PFSK-1 (cell line): ENCODE results near the gene PPP1R10.

Experiments used
- FOXP2 ChIP-seq: optimal IDR thresholded peaks from 2 replicates; pipeline ENCODE3; 2011; ENCODE audit warnings: borderline replicate concordance, control low read depth, inconsistent platforms; ENCODE audit not compliant: insufficient read depth; ENCODE audit errors: extremely low read length, extremely low read depth
- POLR2AphosphoS5 ChIP-seq: IDR thresholded peaks from 2 replicates; pipeline ENCODE4 v1.6.1; 2012; ENCODE audit warnings: low read depth, mild to moderate bottlenecking, control low read depth, low read length, moderate library complexity
- SIN3A ChIP-seq: IDR thresholded peaks from 2 replicates; pipeline ENCODE4 v1.6.1; 2012; ENCODE audit warnings: mild to moderate bottlenecking, low read length, moderate library complexity, borderline replicate concordance; ENCODE audit not compliant: insufficient read depth
- TAF1 ChIP-seq: IDR thresholded peaks from 2 replicates; pipeline ENCODE4 v1.6.1; 2012; ENCODE audit warnings: low read length, control low read depth, borderline replicate concordance; ENCODE audit not compliant: insufficient read depth
- TF ChIP-seq, protein P1 (sequence below), 2 experiments: IDR thresholded peaks; 2 replicates each; pipeline versions ENCODE4 v1.6.1 to v1.8.0; 2011 to 2012; ENCODE audit warnings: low read depth in 2 of 2, low read length in 2 of 2, control low read depth in 1 of 2, inconsistent platforms in 1 of 2, mild to moderate bottlenecking in 1 of 2, moderate library complexity in 1 of 2; ENCODE audit not compliant: insufficient read depth in 1 of 2

GRCh38 chr6:30618270-30618797 is 1.3 kb upstream of the PPP1R10 start:
- TF ChIP-seq POLR2AphosphoS5 (no peak; the same call in 1 of the 2 replicates), SIN3A (no peak), TAF1 (no peak), FOXP2 (no peak)
- TF ChIP-seq, protein P1, sequence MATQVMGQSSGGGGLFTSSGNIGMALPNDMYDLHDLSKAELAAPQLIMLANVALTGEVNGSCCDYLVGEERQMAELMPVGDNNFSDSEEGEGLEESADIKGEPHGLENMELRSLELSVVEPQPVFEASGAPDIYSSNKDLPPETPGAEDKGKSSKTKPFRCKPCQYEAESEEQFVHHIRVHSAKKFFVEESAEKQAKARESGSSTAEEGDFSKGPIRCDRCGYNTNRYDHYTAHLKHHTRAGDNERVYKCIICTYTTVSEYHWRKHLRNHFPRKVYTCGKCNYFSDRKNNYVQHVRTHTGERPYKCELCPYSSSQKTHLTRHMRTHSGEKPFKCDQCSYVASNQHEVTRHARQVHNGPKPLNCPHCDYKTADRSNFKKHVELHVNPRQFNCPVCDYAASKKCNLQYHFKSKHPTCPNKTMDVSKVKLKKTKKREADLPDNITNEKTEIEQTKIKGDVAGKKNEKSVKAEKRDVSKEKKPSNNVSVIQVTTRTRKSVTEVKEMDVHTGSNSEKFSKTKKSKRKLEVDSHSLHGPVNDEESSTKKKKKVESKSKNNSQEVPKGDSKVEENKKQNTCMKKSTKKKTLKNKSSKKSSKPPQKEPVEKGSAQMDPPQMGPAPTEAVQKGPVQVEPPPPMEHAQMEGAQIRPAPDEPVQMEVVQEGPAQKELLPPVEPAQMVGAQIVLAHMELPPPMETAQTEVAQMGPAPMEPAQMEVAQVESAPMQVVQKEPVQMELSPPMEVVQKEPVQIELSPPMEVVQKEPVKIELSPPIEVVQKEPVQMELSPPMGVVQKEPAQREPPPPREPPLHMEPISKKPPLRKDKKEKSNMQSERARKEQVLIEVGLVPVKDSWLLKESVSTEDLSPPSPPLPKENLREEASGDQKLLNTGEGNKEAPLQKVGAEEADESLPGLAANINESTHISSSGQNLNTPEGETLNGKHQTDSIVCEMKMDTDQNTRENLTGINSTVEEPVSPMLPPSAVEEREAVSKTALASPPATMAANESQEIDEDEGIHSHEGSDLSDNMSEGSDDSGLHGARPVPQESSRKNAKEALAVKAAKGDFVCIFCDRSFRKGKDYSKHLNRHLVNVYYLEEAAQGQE (IDR thresholded peaks at IDR 0.05; ENCODE audit: insufficient read depth in 1 of 2, low read depth in 2 of 2, low read length in 2 of 2), result no peak
